MCF 10A (cell line): ENCODE results near the gene KLHL35. TPM values are rescaled to one million over a fixed set of nuclear protein-coding genes. Genes with fewer than 3 reads are reported as not detected.

Experiments
- BruUV-seq: library from RNA; stranded (reverse); fragments of 400-500 nt; replicated peaks from 2 replicates; lab custom pipeline; 2021; lab: Mats Ljungman, UMichigan
- CTCF ChIA-PET: fragments of 300-600 bp; sonication (Branson Sonifier 250); formaldehyde crosslinking; extraction: SDS; loops from one replicate; lab custom pipeline; 2021; ENCODE audit warnings: antibody characterized with exemption, inconsistent platforms; lab: Yijun Ruan, JAX
- POLR2A ChIA-PET: fragments of 300-600, 350-650 bp; sonication (Branson Sonifier 250); formaldehyde crosslinking; extraction: SDS; loops from one replicate; lab custom pipeline; 2020; ENCODE audit warnings: antibody characterized with exemption, inconsistent platforms; lab: Yijun Ruan, JAX
- DNase-seq: peaks from one replicate; pipeline ENCODE4 v3.0.0-alpha.2; 2018; ENCODE audit not compliant: unreplicated experiment
- H3K27ac Mint-ChIP-seq: one replicate; pipeline ENCODE4 v1.8.0; 2022; ENCODE audit warnings: mild to moderate bottlenecking, low read depth, mixed read lengths; ENCODE audit not compliant: unreplicated experiment
- H3K27me3 Mint-ChIP-seq: one replicate; pipeline ENCODE4 v1.8.0; 2022; ENCODE audit warnings: mixed read lengths; ENCODE audit not compliant: insufficient read depth, unreplicated experiment
- H3K36me3 Mint-ChIP-seq: one replicate; pipeline ENCODE4 v1.8.0; 2022; ENCODE audit warnings: mild to moderate bottlenecking, moderate library complexity, mixed read lengths; ENCODE audit not compliant: insufficient read depth, unreplicated experiment
- H3K4me1 Mint-ChIP-seq: one replicate; pipeline ENCODE4 v1.8.0; 2022; ENCODE audit warnings: mixed read lengths; ENCODE audit not compliant: insufficient read depth, unreplicated experiment
- H3K4me3 Mint-ChIP-seq: one replicate; pipeline ENCODE4 v1.8.0; 2022; ENCODE audit warnings: mild to moderate bottlenecking, moderate library complexity, mixed read lengths; ENCODE audit not compliant: unreplicated experiment
- H3K9me3 Mint-ChIP-seq: one replicate; pipeline ENCODE4 v1.8.0; 2022; ENCODE audit warnings: mixed read lengths; ENCODE audit not compliant: unreplicated experiment
- intact Hi-C: fragments of 100-400 bp; cut with micrococcal nuclease; formaldehyde crosslinking; loops from 2 replicates; pipeline ENCODE4 v1.14.1; 2022
- total RNA-seq: library from RNA; stranded (reverse); gene quantifications from 2 replicates; pipeline ENCODE4 v1.2.3, GENCODE V29; 2022
- TF ChIP-seq, protein P1 (sequence below): fragments of 200-600 bp; IDR thresholded peaks from one replicate; pipeline ENCODE4 v1.8.0; 2022; ENCODE audit warnings: antibody characterized with exemption, mild to moderate bottlenecking; ENCODE audit not compliant: unreplicated experiment

Gene KLHL35
- total RNA-seq, 1 experiment from 2014 or later = not detected

DNA sequence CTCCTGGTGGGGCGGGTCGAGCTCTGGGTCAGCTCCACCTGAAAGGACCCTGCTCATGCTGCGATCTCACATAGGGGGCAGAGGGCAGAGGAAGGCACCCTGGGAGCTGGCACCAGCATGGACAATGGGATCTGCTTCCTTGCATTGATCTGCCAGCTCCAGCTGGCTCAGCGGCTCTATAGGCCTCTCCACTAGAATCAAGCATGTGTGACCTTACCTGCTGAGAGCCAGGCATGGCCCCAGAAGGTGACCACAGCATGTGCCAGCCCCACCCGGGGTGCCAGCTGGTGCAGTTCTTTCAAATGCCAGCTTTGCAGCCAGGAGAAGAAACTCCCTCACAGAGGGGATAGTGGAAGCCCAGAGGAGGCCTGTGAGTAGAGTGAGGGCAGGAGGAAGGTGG is 22.0 kb upstream of the KLHL35 start:
- intact Hi-C loops = no loop called here
- TF ChIP-seq, protein P1, sequence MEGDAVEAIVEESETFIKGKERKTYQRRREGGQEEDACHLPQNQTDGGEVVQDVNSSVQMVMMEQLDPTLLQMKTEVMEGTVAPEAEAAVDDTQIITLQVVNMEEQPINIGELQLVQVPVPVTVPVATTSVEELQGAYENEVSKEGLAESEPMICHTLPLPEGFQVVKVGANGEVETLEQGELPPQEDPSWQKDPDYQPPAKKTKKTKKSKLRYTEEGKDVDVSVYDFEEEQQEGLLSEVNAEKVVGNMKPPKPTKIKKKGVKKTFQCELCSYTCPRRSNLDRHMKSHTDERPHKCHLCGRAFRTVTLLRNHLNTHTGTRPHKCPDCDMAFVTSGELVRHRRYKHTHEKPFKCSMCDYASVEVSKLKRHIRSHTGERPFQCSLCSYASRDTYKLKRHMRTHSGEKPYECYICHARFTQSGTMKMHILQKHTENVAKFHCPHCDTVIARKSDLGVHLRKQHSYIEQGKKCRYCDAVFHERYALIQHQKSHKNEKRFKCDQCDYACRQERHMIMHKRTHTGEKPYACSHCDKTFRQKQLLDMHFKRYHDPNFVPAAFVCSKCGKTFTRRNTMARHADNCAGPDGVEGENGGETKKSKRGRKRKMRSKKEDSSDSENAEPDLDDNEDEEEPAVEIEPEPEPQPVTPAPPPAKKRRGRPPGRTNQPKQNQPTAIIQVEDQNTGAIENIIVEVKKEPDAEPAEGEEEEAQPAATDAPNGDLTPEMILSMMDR = no peak
- no peaks in the 10 kb centered on the region for H3K27me3 Mint-ChIP-seq
- no peaks in the 10 kb centered on the region for H3K4me1 Mint-ChIP-seq
- no peak overlapping the region for H3K4me3 Mint-ChIP-seq
- DNase-seq = no peak
- H3K27ac Mint-ChIP-seq = no peak overlapping the region
- no peaks in the 10 kb centered on the region for H3K9me3 Mint-ChIP-seq
- ChIA-PET POLR2A (interaction anchor here (0.6 kb wide), 1 partner anchor 29 kb away, joined by 3 read pairs; no protein-coding TSS in a partner anchor), CTCF (interaction anchor here (0.6 to 2.8 kb wide), 6 partner anchors 9 to 442 kb away, joined by 3 to 17 read pairs (median 3); no protein-coding TSS in a partner anchor)
- BruUV-seq = no TSS peak
- peaks cover 5% of the 10 kb centered on the region for H3K36me3 Mint-ChIP-seq

DNA sequence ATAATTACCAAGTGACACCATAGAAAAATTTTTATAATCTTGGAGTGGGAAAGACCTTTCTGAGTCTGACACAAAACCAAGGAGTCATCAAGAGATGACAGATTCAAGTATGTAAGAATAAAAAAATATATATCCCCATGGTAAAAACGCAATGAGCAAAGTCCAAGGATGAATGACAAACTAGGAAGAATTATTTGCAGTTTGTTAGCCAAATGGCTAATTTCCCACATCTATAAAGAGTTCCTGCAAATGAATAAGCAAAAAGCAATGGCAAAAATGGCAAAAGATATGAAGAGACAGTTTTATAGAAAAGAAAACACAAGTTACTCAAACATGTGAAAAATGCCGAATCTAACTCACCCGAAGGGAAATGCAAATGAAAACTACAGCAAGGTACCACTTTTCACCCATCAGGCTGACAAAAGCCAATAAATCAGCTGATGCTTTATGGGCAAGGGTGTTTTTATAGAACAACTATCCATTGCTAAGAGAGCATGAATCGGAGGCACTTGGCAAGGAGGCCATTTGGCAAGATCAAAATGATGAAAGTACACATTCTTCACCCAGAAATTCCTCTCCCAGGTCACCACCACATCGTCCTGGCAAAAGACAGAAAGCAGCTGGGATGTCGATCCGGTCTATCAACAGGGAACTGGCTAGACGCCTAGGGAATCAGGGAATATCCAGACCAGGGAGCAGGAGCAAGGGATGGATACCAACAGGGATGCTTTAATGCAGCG is 21.1 kb upstream of the KLHL35 start:
- no peaks in the 10 kb centered on the region for H3K27me3 Mint-ChIP-seq
- ChIA-PET POLR2A (interaction anchor here (0.7 kb wide), 1 partner anchor 9 kb away, joined by 3 read pairs; no protein-coding TSS in a partner anchor), CTCF (interaction anchor here (0.9 to 2.8 kb wide), 5 partner anchors 8 to 443 kb away, joined by 3 to 17 read pairs (median 4); no protein-coding TSS in a partner anchor)
- H3K4me1 Mint-ChIP-seq = no peaks in the 10 kb centered on the region
- H3K4me3 Mint-ChIP-seq = no peak overlapping the region
- BruUV-seq = no TSS peak
- peak overlapping the region; percentile 12 for H3K27ac Mint-ChIP-seq
- intact Hi-C loops = no loop called here
- no peak for DNase-seq
- TF ChIP-seq, protein P1 = no peak
- H3K9me3 Mint-ChIP-seq = no peaks in the 10 kb centered on the region
- peaks cover 5% of the 10 kb centered on the region for H3K36me3 Mint-ChIP-seq

DNA sequence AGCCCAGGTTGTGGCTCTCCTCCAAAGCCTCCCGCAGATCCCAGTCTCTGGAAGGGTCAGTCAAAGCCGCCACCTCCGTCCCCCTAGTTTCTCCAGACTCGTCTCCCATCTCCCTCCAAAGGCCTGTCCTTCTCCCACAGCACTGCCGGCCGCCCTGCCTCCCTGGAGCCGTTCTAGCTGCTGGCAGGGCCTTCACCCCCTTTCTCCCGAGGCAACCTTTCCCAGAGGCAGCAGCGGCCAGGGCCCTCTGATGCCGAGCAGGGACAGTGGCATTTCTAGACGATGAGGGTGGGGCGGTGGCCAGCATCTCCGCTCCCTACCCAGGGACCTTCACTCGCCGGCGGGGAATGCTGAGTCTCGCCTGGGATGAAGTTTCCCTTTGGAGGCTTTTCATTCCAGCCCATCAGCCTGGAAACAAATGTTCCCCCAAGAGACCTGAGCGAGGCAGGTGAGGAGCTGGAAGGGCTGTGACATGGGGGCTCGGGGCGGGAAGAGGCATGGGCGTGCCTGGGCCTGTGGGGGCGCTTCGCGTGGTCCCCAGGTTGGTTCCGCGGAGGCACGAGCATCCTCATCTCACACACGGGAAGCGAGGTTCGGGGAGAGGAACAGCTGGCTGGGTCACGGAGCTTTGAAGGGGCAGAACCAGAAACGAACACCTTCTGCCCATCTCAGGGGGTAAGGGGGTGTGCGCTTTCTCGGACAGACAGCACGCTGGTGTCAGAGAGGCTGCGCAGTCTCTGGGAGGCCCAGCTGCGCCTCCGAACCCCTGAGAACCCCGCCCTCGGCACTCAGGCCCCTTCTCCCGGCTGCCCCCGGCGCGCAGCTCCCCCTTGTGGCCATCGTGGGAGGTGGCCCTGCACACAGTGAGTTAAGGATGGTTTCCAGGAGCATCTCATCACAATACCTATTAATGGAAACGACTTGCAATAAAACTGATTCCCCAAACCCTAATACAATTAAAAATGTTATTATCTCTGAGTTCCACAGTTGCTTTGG is 18.1 kb upstream of the KLHL35 start:
- Mint-ChIP-seq H3K4me3 (no peak overlapping the region), H3K36me3 (peaks cover 5% of the 10 kb centered on the region), H3K27me3 (no peaks in the 10 kb centered on the region), H3K4me1 (no peaks in the 10 kb centered on the region), H3K9me3 (no peaks in the 10 kb centered on the region), H3K27ac (no peak overlapping the region)
- POLR2A ChIA-PET = no interaction called here
- intact Hi-C loops = no loop called here
- BruUV-seq = no TSS peak
- DNase-seq = peak; percentile 17
- TF ChIP-seq, protein P1 = peak; percentile 52
- CTCF ChIA-PET = interaction anchor here (0.6 to 2.3 kb wide), 4 partner anchors 49 to 108 kb away, joined by 3 to 7 read pairs (median 4); no protein-coding TSS in a partner anchor
